Stimulated activated CD8-positive, alpha-beta memory T cell treated with anti-CD3 and anti-CD28 coated beads, Interleukin-15, amount 100 ng/mL, for 1 hour (primary cell): ENCODE results near the gene C19orf73.
"Not testable (repeated sequence)": the region's sequence is repeated elsewhere in the genome, so short reads cannot be mapped to it uniquely, and the experiment has no call there.

Source experiments
- DNase-seq: peaks from one replicate; pipeline ENCODE4 v3.0.0-alpha.2; 2020; ENCODE audit warnings: low read depth

Gene C19orf73

GRCh38 chr19:49101160-49101559 lies 17.8 kb downstream of the C19orf73 start:
- no peak for DNase-seq

- no peak for DNase-seq
Measured at GRCh38 chr19:49098795-49099194, 20.1 kb downstream of the C19orf73 start.

GRCh38 chr19:49097453-49098288 lies 21.3 kb downstream of the C19orf73 start:
- DNase-seq: peak; percentile 57

GRCh38 chr19:49094505-49095482 lies 24.1 kb downstream of the C19orf73 start:
- DNase-seq: no peak

GRCh38 chr19:49092686-49093085 lies 26.3 kb downstream of the C19orf73 start:
- DNase-seq: no peak

GRCh38 chr19:49091391-49092038 lies 27.4 kb downstream of the C19orf73 start:
- no peak for DNase-seq

GRCh38 chr19:49086296-49086695 lies 32.6 kb downstream of the C19orf73 start:
- DNase-seq: no peak

- DNase-seq: no peak
Measured at GRCh38 chr19:49085868-49086232, 33.1 kb downstream of the C19orf73 start.

DNA sequence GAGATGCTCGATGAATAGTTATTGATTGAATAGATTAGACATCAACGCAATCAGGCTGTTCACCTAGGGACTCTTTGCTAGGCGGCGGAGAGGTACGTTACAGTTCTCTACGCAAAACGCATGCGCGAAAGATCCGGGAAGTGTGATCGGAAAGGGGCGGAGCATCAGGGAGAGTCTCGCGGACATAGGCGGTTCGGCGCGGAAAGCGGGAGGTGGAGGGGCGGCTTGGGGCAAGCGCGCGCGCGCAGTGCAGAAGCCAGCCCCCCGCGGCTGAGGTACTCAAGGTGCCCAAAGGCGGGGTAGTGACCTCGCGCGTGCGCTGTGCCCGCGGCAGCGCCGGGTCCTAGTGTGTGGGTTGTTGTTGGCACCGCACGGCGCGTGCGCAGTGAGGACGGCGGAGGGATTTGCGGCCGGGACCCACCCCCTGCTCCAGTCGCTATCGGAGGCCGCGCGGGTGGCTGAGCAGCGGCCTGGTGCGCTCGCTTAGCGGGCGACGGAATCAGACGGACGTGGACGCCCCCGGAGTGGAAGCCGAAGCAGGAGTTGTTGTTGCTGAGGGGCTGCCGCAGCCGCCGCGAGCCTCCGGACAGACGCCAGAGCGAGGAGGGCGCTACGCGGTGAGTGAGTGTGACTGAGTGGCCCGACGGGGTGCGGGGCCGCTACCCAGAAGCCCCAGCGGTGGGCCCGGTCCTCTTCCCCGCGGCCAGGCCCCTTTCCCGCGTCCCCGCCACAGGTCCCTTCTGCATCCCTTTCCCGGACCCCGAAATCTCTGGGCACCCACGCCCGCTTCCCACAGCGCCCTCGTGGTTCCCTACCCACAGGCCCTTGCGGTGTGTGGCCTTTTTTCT lies 33.7 kb downstream of the C19orf73 start, which contains the start of gene SNRNP70:
Gene SNRNP70 (plus strand): TSS at position 432 of the 848 bp plus-strand sequence. CDS start 964 bp downstream, outside the sequence.
- peak; percentile 96 for DNase-seq

GRCh38 chr19:49084206-49085019 lies 34.5 kb downstream of the C19orf73 start:
- no peak for DNase-seq

GRCh38 chr19:49081273-49081672 lies 37.7 kb downstream of the C19orf73 start:
- no peak for DNase-seq

DNA sequence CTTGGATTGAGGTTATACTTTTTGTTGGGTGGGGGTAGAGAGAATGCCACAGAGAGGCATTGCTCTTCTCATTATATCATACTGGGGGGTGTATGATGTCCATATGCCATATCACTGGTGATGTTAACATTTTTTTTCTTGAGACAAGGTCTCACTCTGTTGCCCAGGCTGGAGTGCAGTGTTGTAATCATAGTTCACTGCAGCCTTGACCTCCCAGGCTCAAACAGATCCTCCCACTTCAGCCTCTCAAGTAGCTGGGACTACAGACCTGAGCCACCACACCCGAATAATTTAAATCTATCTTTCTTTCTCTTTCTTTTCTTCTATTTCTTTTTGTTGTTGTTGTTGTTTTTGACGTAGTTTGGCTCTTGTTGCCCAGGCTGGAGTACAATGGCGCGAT lies 38.6 kb downstream of the C19orf73 start:
- no peak for DNase-seq

DNA sequence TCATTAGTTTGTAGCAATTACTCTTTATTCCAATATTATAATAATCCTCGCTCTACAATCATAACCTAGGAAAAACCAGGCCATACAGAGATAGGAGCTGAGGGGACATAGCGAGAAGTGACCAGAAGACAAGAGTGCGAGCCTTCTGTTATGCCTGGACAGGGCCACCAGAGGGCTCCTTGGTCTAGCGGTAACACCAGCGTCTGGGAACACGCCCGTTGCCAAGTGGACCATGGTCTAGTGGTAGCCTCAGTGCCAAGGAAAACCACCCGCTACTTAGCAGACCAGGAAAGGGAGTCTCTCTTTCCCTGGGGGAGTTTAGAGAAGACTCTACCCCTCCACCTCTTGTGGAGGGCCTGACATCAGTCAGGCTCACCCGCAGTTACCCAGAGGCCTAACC lies 44.1 kb downstream of the C19orf73 start:
- DNase-seq: not testable (repeated sequence)

DNA sequence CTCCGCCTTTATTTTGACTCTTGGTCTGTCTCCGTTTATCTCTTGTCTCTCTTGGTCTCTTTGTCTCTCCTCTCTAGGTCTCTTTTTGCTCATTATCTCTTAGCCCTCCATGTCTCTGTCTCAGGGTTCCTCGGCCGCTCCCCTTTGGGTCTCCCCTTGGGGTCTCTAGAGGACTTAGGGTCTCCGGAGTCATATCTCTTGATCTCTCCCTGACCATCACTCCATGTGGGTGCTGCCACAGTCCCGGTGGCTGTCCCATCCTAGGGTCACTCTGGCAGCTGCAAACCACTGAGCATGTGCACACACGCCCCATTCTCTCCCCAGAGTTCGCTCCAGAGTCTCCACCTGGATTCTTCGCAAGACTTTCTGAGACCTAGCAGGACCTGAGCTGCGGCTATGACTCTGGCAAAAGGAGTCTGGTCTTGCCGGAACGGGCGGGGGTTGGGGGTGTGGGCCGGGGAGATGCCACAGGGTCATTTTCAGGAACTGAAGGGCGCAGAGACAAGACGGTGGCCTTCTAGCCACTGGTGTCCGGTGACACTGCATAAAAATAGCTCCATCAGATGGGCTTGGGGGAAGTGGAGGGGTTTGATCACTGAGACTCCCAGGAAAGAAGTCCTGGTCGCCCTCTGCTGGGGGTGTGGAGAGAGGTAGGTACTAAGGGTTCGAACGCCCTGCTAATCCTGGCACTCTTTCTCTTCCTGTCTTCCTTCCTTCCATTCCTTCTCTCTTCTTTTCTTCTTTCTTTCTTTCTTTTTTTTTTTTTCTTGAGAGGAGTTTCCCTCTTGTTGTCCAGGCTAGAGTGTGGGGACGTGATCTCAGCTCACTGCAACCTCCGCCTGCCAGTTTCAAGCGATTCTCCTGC lies 45.2 kb downstream of the C19orf73 start:
- DNase-seq: no peak

- DNase-seq: no peak
Measured at GRCh38 chr19:49071860-49072547, 46.9 kb downstream of the C19orf73 start.

GRCh38 chr19:49070416-49070815 lies 48.5 kb downstream of the C19orf73 start:
- DNase-seq: no peak

- no peak for DNase-seq
Measured at GRCh38 chr19:49069026-49069425, 49.9 kb downstream of the C19orf73 start.
